ENCODE measurements around the gene OGFRL1.

DNA sequence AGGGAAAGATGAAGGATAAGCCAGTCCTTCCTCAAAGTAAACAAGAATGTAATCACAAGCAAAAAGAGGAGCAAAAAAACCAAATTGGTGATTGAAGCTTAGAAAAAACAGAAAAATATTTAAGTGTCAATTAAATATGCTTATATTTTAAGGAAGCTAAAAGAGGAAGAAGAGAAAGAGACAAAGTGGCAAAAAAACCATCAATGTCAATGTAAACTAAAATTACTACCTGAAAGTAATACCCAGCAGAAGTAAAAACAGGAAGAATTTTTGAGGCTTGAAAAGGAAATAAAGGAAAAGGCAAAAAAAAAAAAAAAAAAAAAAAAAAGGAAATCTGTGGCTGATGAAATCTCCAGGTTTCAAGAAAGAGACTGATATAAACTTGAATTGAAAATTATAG lies 36.2 kb upstream of the OGFRL1 start:
- TF ChIP-seq POLR2AphosphoS5 (IDR thresholded peaks at IDR 0.05; ENCODE audit: low read depth, low read length) = no peak
- TF ChIP-seq, protein P1, sequence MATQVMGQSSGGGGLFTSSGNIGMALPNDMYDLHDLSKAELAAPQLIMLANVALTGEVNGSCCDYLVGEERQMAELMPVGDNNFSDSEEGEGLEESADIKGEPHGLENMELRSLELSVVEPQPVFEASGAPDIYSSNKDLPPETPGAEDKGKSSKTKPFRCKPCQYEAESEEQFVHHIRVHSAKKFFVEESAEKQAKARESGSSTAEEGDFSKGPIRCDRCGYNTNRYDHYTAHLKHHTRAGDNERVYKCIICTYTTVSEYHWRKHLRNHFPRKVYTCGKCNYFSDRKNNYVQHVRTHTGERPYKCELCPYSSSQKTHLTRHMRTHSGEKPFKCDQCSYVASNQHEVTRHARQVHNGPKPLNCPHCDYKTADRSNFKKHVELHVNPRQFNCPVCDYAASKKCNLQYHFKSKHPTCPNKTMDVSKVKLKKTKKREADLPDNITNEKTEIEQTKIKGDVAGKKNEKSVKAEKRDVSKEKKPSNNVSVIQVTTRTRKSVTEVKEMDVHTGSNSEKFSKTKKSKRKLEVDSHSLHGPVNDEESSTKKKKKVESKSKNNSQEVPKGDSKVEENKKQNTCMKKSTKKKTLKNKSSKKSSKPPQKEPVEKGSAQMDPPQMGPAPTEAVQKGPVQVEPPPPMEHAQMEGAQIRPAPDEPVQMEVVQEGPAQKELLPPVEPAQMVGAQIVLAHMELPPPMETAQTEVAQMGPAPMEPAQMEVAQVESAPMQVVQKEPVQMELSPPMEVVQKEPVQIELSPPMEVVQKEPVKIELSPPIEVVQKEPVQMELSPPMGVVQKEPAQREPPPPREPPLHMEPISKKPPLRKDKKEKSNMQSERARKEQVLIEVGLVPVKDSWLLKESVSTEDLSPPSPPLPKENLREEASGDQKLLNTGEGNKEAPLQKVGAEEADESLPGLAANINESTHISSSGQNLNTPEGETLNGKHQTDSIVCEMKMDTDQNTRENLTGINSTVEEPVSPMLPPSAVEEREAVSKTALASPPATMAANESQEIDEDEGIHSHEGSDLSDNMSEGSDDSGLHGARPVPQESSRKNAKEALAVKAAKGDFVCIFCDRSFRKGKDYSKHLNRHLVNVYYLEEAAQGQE (IDR thresholded peaks at IDR 0.05; ENCODE audit: insufficient read depth in 1 of 2, low read depth in 2 of 2, low read length in 2 of 2) = no peak
- no peak for TF ChIP-seq SIN3A (IDR thresholded peaks at IDR 0.05; ENCODE audit: borderline replicate concordance, insufficient read depth, low read length)
- no peak for TF ChIP-seq TAF1 (IDR thresholded peaks at IDR 0.05; ENCODE audit: borderline replicate concordance, insufficient read depth, low read length)

Data from PFSK-1 (cell line).